D721Med (cell line): ENCODE measurements around the gene OR2F1.

Experiments used
- DNase-seq: peaks from one replicate; pipeline ENCODE4 v3.0.0; 2011; ENCODE audit warnings: low spot score; ENCODE audit not compliant: insufficient read length
- FAIRE-seq: peaks from 2 replicates; lab custom pipeline; 2011; peaks lifted over from hg19 to GRCh38; lab: Jason Lieb, UNC
- TF ChIP-seq, protein P1 (sequence below): IDR thresholded peaks from 2 replicates; pipeline ENCODE4 v1.5.1; 2012; ENCODE audit warnings: mild to moderate bottlenecking, control low read depth; ENCODE audit not compliant: insufficient read depth; ENCODE audit errors: missing control alignments

Gene OR2F1

GRCh38 chr7:143953421-143953820, 1.2 kb upstream of the OR2F1 start:
- TF ChIP-seq, protein P1, sequence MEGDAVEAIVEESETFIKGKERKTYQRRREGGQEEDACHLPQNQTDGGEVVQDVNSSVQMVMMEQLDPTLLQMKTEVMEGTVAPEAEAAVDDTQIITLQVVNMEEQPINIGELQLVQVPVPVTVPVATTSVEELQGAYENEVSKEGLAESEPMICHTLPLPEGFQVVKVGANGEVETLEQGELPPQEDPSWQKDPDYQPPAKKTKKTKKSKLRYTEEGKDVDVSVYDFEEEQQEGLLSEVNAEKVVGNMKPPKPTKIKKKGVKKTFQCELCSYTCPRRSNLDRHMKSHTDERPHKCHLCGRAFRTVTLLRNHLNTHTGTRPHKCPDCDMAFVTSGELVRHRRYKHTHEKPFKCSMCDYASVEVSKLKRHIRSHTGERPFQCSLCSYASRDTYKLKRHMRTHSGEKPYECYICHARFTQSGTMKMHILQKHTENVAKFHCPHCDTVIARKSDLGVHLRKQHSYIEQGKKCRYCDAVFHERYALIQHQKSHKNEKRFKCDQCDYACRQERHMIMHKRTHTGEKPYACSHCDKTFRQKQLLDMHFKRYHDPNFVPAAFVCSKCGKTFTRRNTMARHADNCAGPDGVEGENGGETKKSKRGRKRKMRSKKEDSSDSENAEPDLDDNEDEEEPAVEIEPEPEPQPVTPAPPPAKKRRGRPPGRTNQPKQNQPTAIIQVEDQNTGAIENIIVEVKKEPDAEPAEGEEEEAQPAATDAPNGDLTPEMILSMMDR = no peak

DNA sequence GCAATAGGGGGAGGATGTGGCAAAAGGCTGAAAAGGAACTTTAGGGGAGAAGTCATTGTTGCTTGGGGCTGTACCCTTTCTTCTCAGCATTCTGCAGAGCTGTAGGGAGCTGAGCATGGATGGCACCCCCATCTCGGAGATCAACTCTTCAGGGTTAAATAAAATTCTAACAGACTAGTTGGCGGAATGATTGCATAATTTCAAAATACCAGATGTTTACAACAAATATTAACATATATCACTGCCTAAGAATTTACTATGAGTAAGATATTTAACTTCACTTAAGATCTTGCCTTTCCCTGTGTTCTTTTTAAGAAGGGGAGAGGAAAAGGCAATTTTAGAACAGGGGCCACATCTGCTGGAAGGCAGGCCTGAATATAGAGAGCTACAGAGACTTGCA, 509 bp upstream of the OR2F1 start:
- TF ChIP-seq, protein P1 = no peak
- FAIRE-seq = no peak
- DNase-seq = no peak

More at GRCh38 chr7:143953421-143953820, 1.2 kb upstream of the OR2F1 start:
- DNase-seq (no peak), FAIRE-seq (no peak)

GRCh38 chr7:143958781-143959180, 4.1 kb downstream of the OR2F1 start:
- FAIRE-seq = no peak
- TF ChIP-seq, protein P1 = no peak
- DNase-seq = no peak

DNA sequence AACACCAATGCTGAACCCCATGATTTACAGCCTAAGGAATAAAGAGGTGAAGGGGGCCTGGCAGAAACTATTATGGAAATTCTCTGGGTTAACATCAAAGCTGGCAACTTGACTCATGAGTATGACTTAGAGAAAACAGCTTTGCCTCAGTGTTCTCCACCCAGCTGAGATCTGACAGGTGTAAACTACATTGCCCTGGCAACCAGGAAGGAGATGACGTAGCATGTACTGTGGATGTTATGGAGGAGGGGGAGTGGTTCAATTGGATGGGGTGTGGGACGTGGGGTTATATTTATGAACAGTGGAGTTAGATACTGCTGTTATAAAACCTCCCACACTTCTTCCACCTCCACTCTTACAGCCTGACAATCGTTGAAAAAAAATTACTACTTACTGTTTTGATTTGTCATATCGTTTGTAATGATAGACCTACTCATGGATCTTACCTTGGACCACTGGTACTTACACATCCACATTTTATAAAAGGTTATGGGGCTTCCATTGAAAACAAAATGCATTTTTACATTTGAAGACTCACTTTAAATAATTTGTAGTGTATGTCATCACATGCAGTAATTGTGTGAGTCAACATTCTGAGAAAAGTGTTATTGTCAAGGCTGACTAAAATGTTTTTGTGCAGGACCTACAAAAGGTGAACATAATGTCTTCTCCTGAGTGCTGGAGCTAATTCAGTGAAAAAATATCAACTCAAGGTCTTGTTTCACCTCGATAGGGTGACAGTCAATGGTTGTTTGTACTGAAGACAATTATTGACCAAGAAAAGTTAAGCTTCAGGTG, 6.4 kb downstream of the OR2F1 start:
- DNase-seq (no peak), FAIRE-seq (no peak)
- TF ChIP-seq, protein P1 = no peak

GRCh38 chr7:143965280-143965679, 10.6 kb downstream of the OR2F1 start:
- FAIRE-seq (no peak), DNase-seq (no peak)
- TF ChIP-seq, protein P1 = no peak

DNA sequence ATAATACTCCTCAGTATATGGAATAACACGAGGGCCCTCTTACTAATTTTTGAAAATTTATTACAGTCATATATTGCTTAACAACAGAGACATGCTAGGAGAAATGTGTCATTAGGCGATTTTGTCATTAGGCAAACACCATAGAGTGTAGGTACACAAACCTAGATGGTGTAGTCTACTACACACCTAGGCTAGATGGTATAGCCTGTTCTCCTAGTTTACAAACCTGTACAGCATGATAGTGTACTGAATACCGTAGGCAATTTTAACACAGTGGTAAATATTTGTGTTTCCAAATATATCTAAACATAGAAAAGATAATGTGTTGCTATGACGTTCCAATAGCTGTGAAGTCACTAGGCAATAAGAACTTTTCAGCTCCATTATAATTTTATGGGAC, 12.8 kb downstream of the OR2F1 start:
- TF ChIP-seq, protein P1 = no peak
- no peak for FAIRE-seq
- no peak for DNase-seq

GRCh38 chr7:143973870-143974416, 19.3 kb downstream of the OR2F1 start:
- FAIRE-seq (no peak), DNase-seq (no peak)
- TF ChIP-seq, protein P1 = no peak
